Trophoblast cell (in vitro differentiated cells and primary cell): ENCODE results near the gene SPSB4.
"Not testable (repeated sequence)": the region's sequence is repeated elsewhere in the genome, so short reads cannot be mapped to it uniquely, and the experiment has no call there.

Source experiments
- DNase-seq, 2 donors: peaks; one replicate each; pipeline ENCODE4 v3.0.0-alpha.2; 2016
- H2AFZ ChIP-seq: 2 replicates; pipeline ENCODE4 v1.6.1; 2013; ENCODE audit warnings: low read length, moderate library complexity, mild to moderate bottlenecking; ENCODE audit not compliant: insufficient read depth, poor library complexity
- H2AK5ac ChIP-seq: 2 replicates; pipeline ENCODE4 v1.6.1; 2013; ENCODE audit warnings: mild to moderate bottlenecking, low read length
- H2BK120ac ChIP-seq: 2 replicates; pipeline ENCODE4 v1.6.1; 2013; ENCODE audit warnings: low read length, mild to moderate bottlenecking, moderate library complexity; ENCODE audit not compliant: insufficient read depth, poor library complexity
- H2BK12ac ChIP-seq: 2 replicates; pipeline ENCODE4 v1.6.1; 2013; ENCODE audit warnings: mild to moderate bottlenecking, low read length, moderate library complexity
- H2BK5ac ChIP-seq: 2 replicates; pipeline ENCODE4 v1.6.1; 2013; ENCODE audit warnings: low read length, low read depth, moderate library complexity, mild to moderate bottlenecking; ENCODE audit not compliant: poor library complexity
- H3K14ac ChIP-seq: 2 replicates; pipeline ENCODE4 v1.6.1; 2013; ENCODE audit warnings: mild to moderate bottlenecking, low read length
- H3K18ac ChIP-seq: 2 replicates; pipeline ENCODE4 v1.6.1; 2013; ENCODE audit warnings: mild to moderate bottlenecking, low read length
- H3K23ac ChIP-seq: 2 replicates; pipeline ENCODE4 v1.6.1; 2013; ENCODE audit warnings: low read length
- H3K27ac ChIP-seq: 2 replicates; pipeline ENCODE4 v1.5.1; 2013; ENCODE audit warnings: low read depth, mild to moderate bottlenecking, inconsistent platforms, low read length, moderate library complexity
- H3K27me3 ChIP-seq: 2 replicates; pipeline ENCODE4 v1.6.1; 2013; ENCODE audit warnings: inconsistent platforms, mild to moderate bottlenecking, low read length, moderate library complexity; ENCODE audit not compliant: insufficient read depth
- H3K36me3 ChIP-seq, 2 experiments: 1 replicate in 1 of 2; 2 replicates in 1 of 2; pipeline ENCODE4 v1.6.1; 2013; ENCODE audit warnings: low read length in 2 of 2, mild to moderate bottlenecking in 2 of 2, moderate library complexity in 1 of 2; ENCODE audit not compliant: insufficient read depth in 2 of 2, control insufficient read depth in 1 of 2
- H3K4ac ChIP-seq: 2 replicates; pipeline ENCODE4 v1.6.1; 2013; ENCODE audit warnings: low read depth, mild to moderate bottlenecking, low read length, moderate library complexity
- H3K4me1 ChIP-seq, 2 experiments: 1 replicate in 1 of 2; 2 replicates in 1 of 2; pipeline ENCODE4 v1.6.1; 2013; ENCODE audit warnings: low read length in 2 of 2, mild to moderate bottlenecking in 2 of 2, moderate library complexity in 1 of 2; ENCODE audit not compliant: insufficient read depth in 2 of 2, control insufficient read depth in 1 of 2
- H3K4me2 ChIP-seq: 2 replicates; pipeline ENCODE4 v1.6.1; 2013; ENCODE audit warnings: inconsistent platforms, mild to moderate bottlenecking, low read length, moderate library complexity
- H3K4me3 ChIP-seq: 2 replicates; pipeline ENCODE4 v1.5.1; 2013; ENCODE audit warnings: mild to moderate bottlenecking, low read depth, low read length, inconsistent platforms
- H3K79me1 ChIP-seq: one replicate; pipeline ENCODE4 v1.6.1; 2013; ENCODE audit warnings: low read length
- H3K79me2 ChIP-seq: 2 replicates; pipeline ENCODE4 v1.6.1; 2013; ENCODE audit warnings: low read length, mild to moderate bottlenecking; ENCODE audit not compliant: control insufficient read depth, insufficient read depth, poor library complexity
- H3K9ac ChIP-seq: 2 replicates; pipeline ENCODE4 v1.6.1; 2013; ENCODE audit warnings: mild to moderate bottlenecking, low read length
- H3K9me3 ChIP-seq: 2 replicates; pipeline ENCODE4 v1.6.1; 2013; ENCODE audit warnings: low read depth, mild to moderate bottlenecking, control low read depth, inconsistent platforms, low read length; ENCODE audit not compliant: insufficient read depth
- H4K12ac ChIP-seq: 2 replicates; pipeline ENCODE4 v1.6.1; 2013; ENCODE audit warnings: low read depth, mild to moderate bottlenecking, low read length, moderate library complexity
- H4K8ac ChIP-seq: 2 replicates; pipeline ENCODE4 v1.6.1; 2013; ENCODE audit warnings: low read depth, mild to moderate bottlenecking, low read length, moderate library complexity
- H4K91ac ChIP-seq: one replicate; pipeline ENCODE4 v1.6.1; 2013; ENCODE audit warnings: low read depth, mild to moderate bottlenecking, low read length, moderate library complexity
- WGBS: extraction: QIAGEN DNeasy Blood & Tissue Kit; methylation state at CpG from one replicate; pipeline ENCODE4 v1.1.7; 2013; ENCODE audit warnings: missing lambda C conversion rate; ENCODE audit not compliant: insufficient read length, insufficient coverage; ENCODE audit errors: extremely low coverage; 5-methylcytosine and 5-hydroxymethylcytosine counted together

The SPSB4 gene

GRCh38 chr3:141115789-141116541 is 64.8 kb downstream of the SPSB4 start:
- Histone ChIP-seq H3K9ac (no peak overlapping the region), H2BK5ac (no peak overlapping the region), H3K4me1 (no peaks in the 10 kb centered on the region), H3K36me3 (no peaks in the 10 kb centered on the region), H3K79me1 (no peaks in the 10 kb centered on the region), H3K4me3 (no peak overlapping the region), H2AFZ (no peak overlapping the region), H3K4ac (no peak overlapping the region), H4K8ac (no peak overlapping the region), H4K91ac (no peak overlapping the region), H3K79me2 (no peaks in the 10 kb centered on the region), H3K18ac (no peak overlapping the region), H3K27me3 (no peaks in the 10 kb centered on the region), H2BK120ac (no peak overlapping the region), H3K23ac (no peak overlapping the region), H2AK5ac (no peak overlapping the region), H3K27ac (no peak overlapping the region), H3K9me3 (no peaks in the 10 kb centered on the region), H4K12ac (no peak overlapping the region), H3K14ac (no peak overlapping the region), H3K4me2 (no peak overlapping the region), H2BK12ac (no peak overlapping the region)
- no peak for DNase-seq
- no CpG with 5 or more reads among the region's 3 CpGs for WGBS

GRCh38 chr3:141116721-141117120 is 65.6 kb downstream of the SPSB4 start:
- H3K23ac ChIP-seq: no peak overlapping the region
- H3K4me1 ChIP-seq: no peaks in the 10 kb centered on the region
- no CpG with 5 or more reads among the region's 1 CpG for WGBS
- H3K4ac ChIP-seq: no peak overlapping the region
- H3K36me3 ChIP-seq: no peaks in the 10 kb centered on the region
- H2AFZ ChIP-seq: no peak overlapping the region
- no peaks in the 10 kb centered on the region for H3K79me1 ChIP-seq
- H4K8ac ChIP-seq: no peak overlapping the region
- H3K4me3 ChIP-seq: no peak overlapping the region
- no peaks in the 10 kb centered on the region for H3K9me3 ChIP-seq
- no peaks in the 10 kb centered on the region for H3K27me3 ChIP-seq
- no peak overlapping the region for H4K12ac ChIP-seq
- H2AK5ac ChIP-seq: no peak overlapping the region
- no peak overlapping the region for H2BK120ac ChIP-seq
- H3K14ac ChIP-seq: no peak overlapping the region
- H2BK12ac ChIP-seq: no peak overlapping the region
- no peak overlapping the region for H3K4me2 ChIP-seq
- no peaks in the 10 kb centered on the region for H3K79me2 ChIP-seq
- no peak overlapping the region for H3K18ac ChIP-seq
- no peak overlapping the region for H3K9ac ChIP-seq
- no peak overlapping the region for H4K91ac ChIP-seq
- no peak for DNase-seq
- H3K27ac ChIP-seq: no peak overlapping the region
- H2BK5ac ChIP-seq: no peak overlapping the region

- H2BK5ac ChIP-seq, H4K8ac ChIP-seq, H3K4me1 ChIP-seq, H3K36me3 ChIP-seq, H3K27ac ChIP-seq, H2BK120ac ChIP-seq, H3K79me1 ChIP-seq, DNase-seq, H3K4me3 ChIP-seq, H3K23ac ChIP-seq, H2BK12ac ChIP-seq, H2AK5ac ChIP-seq, H3K4ac ChIP-seq, H3K9me3 ChIP-seq, H3K9ac ChIP-seq, H3K27me3 ChIP-seq, H3K79me2 ChIP-seq, H3K14ac ChIP-seq, H4K12ac ChIP-seq, H2AFZ ChIP-seq, H3K4me2 ChIP-seq, H3K18ac ChIP-seq, H4K91ac ChIP-seq: not testable (repeated sequence)
- WGBS: no CpG with 5 or more reads among the region's 1 CpG
Observed at GRCh38 chr3:141117982-141118381, 66.8 kb downstream of the SPSB4 start.

GRCh38 chr3:141122455-141123030 is 71.4 kb downstream of the SPSB4 start:
- no peak for DNase-seq
- Histone ChIP-seq H3K4me1 (peaks cover 8 to 10% of the 10 kb centered on the region in 2 experiments), H2AFZ (no peak overlapping the region), H4K8ac (no peak overlapping the region), H3K79me1 (no peaks in the 10 kb centered on the region), H3K27me3 (no peaks in the 10 kb centered on the region), H3K9ac (no peak overlapping the region), H3K79me2 (no peaks in the 10 kb centered on the region), H4K91ac (no peak overlapping the region), H2BK12ac (no peak overlapping the region), H3K14ac (no peak overlapping the region), H4K12ac (no peak overlapping the region), H3K18ac (peak overlapping the region; percentile 56), H3K23ac (no peak overlapping the region), H3K4me3 (no peak overlapping the region), H2BK120ac (no peak overlapping the region), H3K4ac (peak overlapping the region; percentile 29), H3K9me3 (no peaks in the 10 kb centered on the region), H3K27ac (no peak overlapping the region), H2BK5ac (no peak overlapping the region), H3K36me3 (peaks cover 1% of the 10 kb centered on the region in 2 experiments), H3K4me2 (no peak overlapping the region), H2AK5ac (no peak overlapping the region)
- no CpG with 5 or more reads among the region's 16 CpGs for WGBS
